GM18868 (cell line): ENCODE measurements around the gene HEMGN.
"Not testable (repeated sequence)": the region's sequence is repeated elsewhere in the genome, so short reads cannot be mapped to it uniquely, and the experiment has no call there.

Experiments
- ATAC-seq: cut with Tn5 transposase; IDR thresholded peaks from one replicate; pipeline ENCODE4 v1.9.1; 2021; ENCODE audit warnings: mild to moderate bottlenecking, moderate library complexity; ENCODE audit not compliant: unreplicated experiment

HEMGN gene, protein sequence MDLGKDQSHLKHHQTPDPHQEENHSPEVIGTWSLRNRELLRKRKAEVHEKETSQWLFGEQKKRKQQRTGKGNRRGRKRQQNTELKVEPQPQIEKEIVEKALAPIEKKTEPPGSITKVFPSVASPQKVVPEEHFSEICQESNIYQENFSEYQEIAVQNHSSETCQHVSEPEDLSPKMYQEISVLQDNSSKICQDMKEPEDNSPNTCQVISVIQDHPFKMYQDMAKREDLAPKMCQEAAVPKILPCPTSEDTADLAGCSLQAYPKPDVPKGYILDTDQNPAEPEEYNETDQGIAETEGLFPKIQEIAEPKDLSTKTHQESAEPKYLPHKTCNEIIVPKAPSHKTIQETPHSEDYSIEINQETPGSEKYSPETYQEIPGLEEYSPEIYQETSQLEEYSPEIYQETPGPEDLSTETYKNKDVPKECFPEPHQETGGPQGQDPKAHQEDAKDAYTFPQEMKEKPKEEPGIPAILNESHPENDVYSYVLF

DNA sequence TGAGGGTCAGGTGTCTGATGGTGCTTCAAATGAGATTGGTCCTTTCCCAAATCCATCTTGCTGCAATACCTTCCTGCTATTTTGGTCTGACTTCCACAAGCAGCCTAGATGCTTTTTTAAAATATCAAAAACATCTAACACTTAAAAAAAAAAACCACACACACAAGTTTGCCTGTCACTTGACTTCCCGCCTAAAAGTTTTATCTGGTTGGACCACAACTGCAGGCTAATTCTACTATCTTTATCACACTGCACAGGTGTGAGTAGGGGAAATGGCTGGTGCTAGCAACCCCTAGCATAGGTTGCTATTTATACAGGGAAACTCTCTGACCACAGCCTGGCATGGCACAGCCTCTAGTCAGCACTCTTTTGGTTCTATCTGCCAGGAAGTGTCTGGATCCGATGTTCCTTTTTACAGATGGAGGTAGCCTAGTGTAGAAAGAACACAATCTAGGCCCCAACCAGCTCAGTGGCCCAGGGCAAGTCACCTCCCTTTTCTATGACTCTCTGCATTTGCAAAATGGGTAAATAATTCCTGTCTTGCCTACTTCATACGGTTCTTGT, at the start of gene HEMGN:
TSS of gene HEMGN (minus strand) at position 92 of the 564 bp plus-strand sequence. CDS start at position 56, 36 bp downstream.
- peak; percentile 62 for ATAC-seq

DNA sequence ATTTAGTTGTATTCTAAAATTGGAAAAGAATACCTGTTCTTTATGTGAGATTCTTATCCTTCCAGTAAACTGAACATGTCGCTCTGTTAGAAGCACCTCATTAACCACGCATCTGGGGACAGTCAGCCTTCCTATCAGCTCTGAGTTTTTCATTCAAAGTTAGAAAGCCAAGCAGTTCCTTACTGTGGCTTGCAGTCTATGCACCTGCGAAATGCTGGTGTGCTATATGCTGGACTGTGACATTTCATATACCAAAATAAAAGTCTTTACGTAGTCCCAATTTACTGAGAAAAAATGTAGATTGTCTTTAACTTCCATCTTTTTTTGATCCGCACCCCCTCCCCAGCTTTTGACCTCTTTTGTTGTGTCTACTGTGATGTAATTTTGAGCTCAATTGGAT, 49.5 kb upstream of the HEMGN start:
- ATAC-seq: no peak

DNA sequence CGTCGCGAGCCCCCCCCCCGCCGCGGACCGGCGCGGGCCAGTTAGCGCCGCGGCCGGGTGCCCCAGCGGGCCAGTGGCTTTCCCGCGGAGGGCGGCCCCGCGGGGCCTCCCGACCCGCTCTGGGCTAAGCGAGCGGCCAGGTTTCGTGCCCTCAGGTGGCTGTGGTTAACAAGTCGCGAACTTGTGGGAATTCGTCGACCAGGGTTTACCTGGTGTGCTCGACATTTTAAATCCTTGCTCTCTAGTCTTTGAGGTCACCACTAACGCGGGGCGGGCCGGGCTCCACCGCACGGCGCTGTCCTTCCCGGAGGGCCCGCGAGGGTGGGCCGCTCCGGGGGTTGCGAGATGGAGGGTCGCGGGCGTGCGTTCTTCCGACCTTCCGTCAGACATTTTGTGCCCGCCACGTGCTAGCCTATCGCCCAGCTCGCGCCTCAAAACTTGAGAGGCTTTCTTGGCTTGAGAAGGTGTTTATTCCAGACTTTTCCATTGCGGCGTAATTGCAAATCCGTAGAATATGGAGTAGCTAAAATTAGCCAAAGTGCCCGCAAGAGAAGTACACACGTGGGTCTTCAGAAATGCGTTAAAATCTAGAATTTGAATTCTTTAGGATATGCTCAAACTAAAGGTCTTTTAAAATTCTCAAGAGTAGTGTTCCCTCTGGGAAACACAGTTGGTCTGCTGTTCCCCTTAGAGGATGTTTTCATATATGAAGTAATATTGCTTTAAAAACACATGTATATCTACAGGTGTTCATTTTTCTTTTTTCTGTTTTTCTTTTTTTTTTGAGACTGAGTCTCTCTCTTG, 47.3 kb upstream of the HEMGN start:
- no peak for ATAC-seq

DNA sequence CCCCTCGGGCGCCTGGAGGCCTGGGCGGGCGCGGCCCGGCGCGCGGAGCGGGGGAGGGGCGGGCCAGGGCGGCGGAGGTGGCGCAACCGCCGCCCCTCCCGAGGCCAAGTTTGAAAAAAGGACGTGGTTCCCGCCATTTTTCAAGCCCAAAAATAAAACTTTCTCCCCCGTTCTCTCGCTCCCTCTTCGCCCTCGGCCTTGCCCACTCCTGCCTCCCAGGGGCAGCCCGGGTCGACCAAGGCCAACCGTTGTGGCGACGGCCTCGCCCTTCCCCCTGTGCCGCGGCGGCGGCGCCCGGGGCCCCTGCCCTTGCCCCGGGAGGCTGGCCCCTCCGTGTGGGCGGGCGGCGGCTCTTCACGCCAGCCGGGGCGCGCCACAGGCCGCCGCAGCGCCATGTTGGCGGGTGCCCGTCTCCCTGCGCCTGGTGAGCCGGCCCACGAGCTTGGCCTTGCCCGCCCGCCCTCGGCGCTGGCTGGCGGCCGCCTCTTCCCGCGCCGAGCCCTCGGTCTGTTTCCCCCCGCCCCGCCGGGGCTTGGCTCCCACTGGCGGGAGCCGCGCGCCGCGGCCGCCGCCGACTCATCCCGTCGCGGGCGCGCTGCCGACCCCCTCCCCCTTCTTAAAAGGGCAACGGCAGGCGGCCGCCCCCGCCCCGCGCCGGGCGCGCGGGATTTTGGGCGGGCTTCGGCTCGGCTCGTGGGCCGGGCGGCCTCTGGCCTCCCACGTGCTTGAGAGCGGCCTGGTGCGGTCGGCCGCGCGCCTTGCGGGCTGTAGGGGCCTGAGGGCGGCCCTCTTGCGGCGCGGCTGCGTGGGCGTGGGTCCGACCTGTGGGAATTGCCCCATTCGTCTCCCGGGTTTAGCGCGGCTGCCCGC, 46.5 kb upstream of the HEMGN start:
- peak; percentile 20 for ATAC-seq

DNA sequence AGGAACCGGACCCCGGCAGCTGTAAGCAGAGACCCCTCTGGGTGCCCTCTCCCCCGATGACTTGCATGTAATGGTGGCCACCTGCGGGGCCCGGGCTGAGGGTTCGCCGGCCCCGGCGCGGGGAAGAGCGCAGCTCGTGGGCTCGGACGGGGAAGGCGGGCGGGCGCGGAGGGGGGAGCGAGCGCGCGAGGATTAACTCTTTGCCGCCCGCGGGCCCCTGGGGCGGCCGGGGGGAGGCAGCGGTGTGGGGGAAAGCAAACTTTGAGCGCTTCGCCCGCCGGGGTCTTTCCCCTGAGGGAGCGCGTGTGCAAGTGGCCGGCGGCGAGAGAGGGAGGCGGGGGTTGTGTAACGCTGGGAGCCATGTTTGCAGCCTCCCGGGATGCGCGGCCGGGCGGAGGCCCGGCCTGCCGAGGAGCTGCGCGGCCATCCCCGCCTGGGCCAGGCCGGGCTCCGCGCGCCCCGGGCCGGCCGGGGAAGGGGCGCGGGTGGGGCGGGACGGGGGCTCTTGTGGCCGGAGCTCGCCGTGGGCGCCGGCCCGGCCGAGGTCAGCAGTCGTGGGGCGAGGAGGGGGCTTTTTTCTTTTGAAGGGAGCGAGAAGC, 45.7 kb upstream of the HEMGN start:
- ATAC-seq: peak; percentile 3

DNA sequence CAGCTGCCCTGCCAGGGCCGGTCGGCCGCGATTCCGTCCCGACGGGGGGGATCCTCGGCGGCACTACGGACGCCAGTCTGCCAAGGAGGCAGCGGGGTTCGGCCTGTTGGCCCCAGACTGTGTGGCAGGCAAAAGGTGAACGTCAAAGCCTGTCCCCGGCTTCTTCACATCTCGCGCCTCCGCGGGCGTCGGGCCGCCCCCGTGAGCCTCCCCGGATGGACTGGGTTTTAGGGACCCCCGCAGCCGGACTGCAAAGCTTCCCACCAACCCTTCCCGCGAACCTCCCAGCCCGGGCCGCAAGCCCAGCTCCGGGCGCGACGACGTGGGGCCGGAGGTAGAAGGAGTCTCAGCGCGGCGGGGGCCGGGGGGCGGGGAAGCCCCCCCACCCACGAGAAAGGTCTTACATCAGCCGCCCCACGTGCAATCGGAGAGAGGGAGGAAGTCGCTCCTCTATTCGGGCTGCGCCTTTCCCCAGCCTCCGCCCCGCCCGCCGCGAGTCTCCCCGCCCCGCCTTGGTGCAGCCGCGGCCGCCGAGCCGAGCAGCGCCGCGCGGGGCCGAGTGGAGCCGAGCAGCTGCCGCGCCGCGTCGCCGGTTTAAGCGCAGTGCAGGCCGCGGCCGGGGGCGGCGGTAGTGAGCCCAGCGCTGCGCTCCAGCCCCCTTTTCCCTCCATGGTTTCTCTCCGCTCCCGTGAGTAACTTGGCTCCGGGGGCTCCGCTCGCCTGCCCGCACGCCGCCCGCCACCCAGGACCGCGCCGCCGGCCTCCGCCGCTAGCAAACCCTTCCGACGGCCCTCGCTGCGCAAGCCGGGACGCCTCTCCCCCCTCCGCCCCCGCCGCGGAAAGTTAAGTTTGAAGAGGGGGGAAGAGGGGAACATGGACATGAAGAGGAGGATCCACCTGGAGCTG, 45.0 kb upstream of the HEMGN start, which contains the start of gene ANP32B:
TSS of gene ANP32B (plus strand) at position 659 of the 906 bp plus-strand sequence. CDS start at position 874, 215 bp downstream.
- ATAC-seq: peak; percentile 70

DNA sequence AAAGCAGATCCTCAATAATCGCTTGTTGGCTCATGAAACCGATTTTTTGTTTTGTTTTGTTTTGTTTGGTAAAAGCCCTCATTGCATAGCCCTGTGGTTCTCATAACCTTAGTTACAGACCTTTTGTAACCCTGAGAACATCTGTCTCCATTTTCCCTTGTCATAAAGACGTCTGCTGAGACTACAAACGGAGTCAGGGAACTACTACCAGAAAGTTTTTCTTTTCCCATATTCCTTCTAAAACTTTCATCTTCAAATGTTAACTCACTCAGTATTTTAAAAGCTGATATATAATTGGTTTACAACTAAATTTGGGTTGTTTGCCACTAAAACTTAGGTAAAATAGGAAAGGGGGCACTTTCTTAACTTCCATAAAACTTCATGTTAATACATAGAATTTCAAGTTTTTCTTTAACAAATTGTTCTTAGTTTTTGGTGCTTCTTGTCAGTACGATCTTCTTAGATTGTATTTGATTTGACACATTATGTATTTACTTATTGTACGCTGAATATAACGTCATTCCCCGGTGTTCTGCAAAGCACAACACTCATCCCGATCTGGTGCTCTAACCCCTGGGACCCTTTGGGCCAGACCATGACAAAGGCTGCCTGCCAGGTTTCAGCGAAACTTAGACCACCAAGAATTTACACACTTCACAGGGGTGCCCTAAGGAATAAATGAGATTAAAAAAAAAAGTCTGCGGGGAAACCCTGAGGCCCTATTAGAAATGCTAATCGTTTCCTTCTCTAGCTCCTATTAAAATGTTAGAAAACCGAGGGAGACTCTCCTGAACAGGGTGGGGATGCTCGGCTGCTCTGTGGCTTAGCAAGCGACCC, 44.1 kb upstream of the HEMGN start:
- ATAC-seq: no peak

DNA sequence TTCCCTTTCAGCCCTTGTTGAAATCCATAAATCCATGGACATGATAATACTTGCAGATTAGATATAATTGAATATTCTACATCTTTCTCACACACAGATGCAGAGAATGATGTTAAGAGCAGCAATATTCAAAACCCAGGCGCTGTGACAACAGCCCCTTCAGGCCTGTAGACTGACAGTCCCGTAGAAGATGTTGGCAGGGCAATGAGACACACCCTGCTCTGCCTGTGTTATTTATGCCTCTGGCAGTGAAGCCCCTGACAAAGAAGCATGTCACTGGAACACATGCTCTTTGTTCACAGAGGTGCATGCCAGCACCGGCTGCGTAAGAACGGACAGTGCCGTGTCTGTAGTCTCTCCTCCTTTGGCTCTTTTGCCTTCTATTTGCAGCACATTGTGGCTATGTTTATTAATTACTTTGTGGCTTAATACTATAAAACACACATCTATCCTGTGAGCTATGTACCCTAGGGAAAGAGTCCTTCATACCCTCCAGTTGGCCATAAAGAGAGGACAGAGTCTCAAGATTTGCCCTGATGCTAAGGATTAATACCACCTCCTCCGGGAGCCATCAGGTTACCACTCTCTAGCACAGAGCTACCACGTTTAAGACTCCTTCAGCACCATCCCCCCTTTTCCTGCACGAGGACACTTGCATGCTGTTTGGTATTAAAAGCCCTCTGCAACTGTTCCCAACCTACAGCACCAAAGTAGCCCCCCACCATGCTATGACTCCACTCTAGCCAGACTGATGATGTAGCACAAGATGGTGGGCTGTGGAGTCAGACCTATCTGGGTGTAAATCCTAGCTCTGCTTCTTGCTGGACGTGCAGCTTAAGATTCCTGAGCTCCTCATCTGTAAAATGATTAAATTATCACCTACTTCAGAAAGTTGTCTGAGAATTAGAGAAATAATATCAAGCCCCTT, 43.2 kb upstream of the HEMGN start:
- no peak for ATAC-seq

DNA sequence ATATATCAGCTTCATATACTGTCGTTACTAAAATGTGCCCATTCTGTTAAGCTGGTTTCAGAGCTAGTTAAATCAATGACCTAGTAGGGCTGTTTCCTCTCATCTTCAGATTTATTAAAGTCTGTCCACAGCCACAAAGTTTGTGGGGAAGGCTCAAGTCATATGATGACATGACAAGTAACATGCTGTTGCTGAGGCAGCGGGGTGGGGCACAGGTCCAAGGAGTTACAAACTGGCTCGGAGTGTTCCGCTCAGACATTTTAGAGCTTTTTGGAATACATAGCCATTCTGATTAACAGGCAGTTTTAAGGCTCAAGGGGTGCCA, 42.5 kb upstream of the HEMGN start:
- no peak for ATAC-seq

DNA sequence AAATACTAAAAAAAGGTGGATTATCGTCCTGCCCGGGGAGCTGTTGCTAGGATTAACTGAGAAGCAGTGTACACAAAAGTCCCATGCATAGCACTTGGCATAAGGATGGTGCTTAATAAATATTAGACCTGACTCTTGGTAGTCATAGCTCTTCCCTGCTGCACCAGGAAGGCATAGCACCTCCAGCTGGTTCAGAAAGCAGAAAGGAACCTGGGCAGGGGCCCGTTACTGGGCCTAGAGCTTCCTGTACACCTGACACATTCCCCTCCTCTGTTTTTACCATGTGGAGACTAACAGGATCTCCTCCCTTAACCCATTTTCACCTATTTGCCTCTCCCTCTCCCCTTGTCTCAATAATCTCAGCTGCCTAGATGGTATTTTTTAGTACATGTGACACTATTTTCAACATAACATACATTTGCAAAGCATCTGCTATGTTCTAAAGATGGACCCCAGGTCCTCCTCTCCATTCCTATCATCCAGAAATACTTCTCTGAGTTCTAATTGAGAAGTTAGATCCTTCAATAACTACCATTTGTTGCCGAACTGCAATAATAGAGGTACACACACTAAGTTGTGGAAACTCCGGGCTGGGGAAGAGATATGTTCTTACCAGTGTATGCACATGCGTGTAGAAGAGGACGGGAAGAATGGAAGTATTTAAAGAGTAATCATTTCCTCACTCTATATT, 42.0 kb upstream of the HEMGN start:
- no peak for ATAC-seq

DNA sequence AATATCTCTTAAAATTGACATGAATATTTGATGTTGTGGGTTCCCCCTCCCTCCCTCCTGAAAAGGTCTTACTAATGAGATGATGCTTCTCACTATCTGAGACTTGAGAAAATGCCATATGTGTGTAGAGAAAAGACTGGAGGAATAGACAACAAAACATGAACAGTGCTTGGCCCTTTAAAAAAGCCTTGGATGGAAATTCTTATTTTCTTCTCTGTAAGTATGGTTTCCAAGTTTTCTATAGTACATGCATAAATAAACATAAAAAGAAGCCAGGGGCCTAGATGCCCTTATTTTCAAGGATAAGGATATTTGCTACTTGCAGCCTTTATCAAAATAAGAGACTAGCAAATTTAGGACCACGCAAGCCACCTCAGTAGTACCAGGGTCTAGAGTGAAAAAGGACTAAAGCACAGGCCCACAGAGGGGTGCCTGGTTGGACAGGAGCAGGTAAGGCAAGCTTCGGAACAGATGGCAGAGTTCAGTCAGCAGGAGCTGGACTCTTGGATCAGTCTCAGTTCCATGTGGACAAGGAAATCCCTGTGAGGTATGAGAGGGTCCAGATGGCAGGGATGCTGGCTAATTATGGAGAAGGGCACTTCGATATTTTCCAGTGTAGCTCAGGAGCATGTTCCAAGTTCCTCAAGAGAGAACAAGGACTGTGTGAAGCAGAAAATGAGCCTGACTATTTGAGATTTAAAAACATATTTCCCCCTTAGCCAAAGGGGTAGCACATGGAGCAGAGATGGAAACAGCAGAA, 40.6 kb upstream of the HEMGN start:
- no peak for ATAC-seq

DNA sequence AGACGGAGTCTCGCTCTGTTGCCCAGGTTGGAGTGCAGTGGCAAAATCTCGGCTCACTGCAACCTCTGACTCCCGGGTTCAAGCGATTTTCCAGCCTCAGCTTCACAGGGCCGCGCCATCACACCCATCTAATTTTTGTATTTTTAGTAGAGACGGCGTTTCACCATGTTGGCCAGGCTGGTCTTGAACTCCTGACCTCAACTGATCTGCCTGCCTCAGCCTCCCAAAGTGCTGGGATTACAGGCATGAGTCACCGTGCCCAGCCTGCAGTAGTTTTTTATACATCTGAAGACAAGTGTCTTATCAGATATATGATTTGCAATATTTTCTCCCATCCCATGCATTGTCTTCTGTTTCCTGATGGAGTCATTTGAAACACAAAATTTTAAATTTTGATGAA, 38.7 kb upstream of the HEMGN start:
- not testable (repeated sequence) for ATAC-seq

DNA sequence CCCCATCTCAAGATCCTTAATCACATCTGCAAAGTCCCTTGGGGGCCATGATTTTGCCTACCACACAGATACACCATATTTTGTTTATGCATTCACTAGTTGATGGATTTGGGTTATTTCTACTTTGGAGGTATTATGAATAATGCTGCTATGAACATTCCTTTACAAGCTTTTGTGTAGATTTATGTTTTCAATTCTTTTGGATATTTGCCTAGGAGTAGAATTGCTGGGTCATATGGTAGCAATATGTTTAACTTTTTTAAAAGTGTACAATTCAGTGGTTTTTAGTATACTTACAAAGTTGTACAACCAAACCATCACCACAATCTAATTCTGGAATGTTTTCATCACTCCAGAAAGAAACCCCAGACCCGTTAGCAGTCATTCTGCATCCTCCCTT, 37.4 kb upstream of the HEMGN start:
- no peak for ATAC-seq

DNA sequence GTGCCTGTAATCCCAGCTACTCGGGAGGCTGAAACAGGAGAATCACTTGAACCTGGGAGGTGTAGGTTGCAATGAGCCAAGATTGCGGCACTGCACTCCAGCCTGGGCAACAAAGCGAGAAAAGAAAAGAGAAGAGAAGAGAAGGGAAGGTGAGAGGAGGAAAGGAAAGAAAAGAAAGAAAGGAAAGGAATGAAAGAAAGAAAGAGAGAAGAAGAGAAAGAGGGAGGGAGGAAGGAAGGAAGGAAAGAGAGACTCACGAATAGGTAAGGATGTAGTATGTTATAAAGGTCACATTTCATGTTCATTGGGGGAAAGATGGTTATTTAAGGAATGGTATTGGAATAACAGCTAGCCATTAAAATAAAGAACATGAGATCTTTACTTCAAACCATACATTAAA, 34.8 kb upstream of the HEMGN start:
- no peak for ATAC-seq

DNA sequence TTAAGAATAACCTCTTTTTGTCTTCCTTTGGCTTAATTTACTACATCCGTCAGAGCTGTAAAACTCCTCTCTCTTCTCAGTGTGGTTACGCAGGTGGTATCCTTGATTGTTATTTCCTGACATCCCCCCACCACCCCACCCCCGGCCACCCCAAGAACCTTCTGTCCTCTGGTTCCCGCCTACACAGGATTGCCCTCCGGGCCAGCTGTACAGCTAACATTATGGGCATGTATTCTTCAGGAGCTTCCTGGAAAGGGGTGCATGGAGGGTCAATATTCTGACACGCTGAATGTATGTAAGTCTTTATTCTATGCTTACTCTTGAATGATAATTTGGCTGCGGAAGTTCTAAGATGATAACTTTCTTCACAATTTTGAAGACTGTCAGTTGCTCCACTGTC, 32.2 kb upstream of the HEMGN start:
- no peak for ATAC-seq

DNA sequence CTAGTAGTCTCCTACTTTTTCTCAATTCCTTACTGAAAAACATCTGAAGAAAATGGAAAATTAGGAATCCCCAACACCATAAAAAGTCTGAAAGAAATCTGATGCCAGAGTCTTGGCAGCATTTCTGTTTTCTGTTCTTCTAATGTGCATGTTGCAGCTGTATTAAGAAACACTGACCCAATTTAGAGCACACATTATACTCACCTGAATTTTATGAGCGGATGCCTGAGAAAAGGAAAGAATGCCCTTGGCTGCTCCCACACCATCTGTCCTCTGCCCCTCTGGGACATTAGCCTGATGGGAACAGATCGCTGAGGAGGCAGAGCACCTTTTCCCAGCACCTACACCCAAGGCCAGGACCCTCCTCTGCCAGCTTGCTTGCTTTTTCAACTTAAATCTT, 31.0 kb upstream of the HEMGN start:
- ATAC-seq: no peak
